LNCaP clone FGC (cell line): ENCODE results near the gene PRKN.

Experiments
- DNase-seq: peaks from one replicate; pipeline ENCODE4 v3.0.0-alpha.2; 2011; ENCODE audit warnings: low read depth
- H3K4me3 ChIP-seq: 2 replicates; pipeline ENCODE4 v1.5.1; 2011; ENCODE audit warnings: mild to moderate bottlenecking, low read depth, low read length, control low read depth
- CTCF ChIP-seq: IDR thresholded peaks from 2 replicates; pipeline ENCODE4 v1.5.1; 2012; ENCODE audit warnings: mild to moderate bottlenecking; ENCODE audit not compliant: control insufficient read depth, insufficient read depth; ENCODE audit errors: extremely low read depth

Gene PRKN

DNA sequence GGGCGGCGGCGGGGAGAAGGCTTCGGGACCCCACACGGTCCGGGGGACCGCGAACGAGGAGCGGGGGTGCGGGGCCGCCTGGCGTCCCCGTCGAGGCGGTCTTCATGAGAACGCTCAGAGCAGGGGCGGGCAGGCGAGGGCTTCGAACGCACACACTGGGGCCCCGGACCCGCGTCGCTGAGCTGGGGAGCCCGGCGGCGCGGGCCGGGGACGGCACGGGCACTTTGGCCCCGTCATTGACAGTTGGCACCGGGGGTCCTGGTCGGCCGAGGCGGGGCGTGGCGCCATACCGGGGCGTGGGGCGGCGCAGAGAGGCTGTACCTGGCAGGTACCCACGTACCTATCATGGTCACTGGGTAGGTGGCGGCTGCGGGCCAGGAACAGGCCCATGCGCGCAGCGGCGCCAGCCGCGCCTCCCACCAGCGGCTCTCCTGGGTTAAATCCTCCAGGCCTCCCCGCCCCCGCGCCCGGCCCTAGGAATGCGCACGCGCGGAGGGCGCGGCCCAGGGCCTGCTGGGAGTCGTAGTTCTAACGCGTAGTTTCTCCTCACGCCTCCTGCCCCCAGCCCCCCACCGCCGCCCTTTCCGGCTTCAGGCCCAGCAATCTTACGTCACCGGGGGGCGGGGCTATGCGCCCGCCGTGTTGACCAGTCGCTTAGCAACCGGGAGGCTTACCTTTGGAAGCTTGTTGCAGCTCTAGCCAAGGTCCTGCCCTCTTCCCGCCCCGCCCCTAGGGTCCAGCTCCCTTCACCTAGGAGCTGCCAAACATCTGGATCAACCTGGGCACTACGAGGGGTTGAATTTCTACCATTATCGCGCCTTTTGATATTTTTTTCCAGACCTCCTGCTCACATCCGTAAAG is at the start of gene PRKN, which contains the start of gene PACRG:
PRKN (minus strand) TSS at position 445 of the 861 bp plus-strand sequence.
PACRG (plus strand) TSS at position 653 of the 861 bp plus-strand sequence.
- peak; percentile 90 for DNase-seq
- peak within 1 kb of the TSS; percentile 69 for H3K4me3 ChIP-seq
- TF ChIP-seq CTCF: no peak

DNA sequence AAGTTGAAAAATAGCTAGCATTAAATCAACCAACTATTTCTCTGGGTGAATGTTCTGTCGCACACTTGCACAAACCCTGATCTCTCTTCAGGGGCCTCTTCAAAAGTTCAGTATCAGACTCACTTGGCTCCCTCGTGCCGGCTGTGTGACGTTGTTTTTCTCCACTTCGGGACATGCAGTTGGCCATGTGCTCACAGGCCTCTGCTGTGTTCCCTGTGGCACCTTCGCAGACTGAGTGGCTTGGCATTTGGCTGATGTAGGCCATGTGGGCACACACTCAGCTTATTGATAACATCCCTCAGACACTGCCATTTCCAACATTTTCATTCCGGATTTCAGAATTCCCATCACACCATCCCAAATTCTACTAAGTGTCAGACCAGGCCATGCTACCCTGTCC is 49.5 kb upstream of the PRKN start:
- no peak overlapping the region for H3K4me3 ChIP-seq
- TF ChIP-seq CTCF: no peak
- DNase-seq: no peak

- DNase-seq: no peak
Measured at GRCh38 chr6:162773996-162774395, 46.4 kb upstream of the PRKN start.

DNA sequence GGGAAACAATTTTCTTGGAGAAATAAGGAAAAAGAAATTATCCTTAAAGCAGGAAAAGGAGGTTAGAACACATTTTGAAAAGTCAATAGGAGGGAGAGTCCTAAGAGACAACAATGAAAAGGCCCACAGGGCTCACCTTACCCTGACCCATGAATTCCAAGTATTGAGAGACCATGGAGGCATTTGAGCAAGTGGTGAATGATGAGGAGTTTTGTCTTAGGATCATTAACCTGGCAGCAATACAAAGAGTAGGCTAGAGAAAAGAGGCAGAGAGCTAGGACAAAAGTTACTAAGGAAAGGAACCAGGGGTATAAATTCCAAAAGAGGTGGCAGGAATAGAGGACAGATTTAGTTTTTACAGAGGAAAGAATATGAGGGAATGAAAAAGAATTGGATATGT is 44.9 kb upstream of the PRKN start:
- no peak overlapping the region for H3K4me3 ChIP-seq
- no peak for DNase-seq
- TF ChIP-seq CTCF: no peak

More at GRCh38 chr6:162773996-162774395, 46.4 kb upstream of the PRKN start:
- H3K4me3 ChIP-seq: no peak overlapping the region
- TF ChIP-seq CTCF: no peak

- DNase-seq: no peak
- no peak for TF ChIP-seq CTCF
- no peak overlapping the region for H3K4me3 ChIP-seq
Measured at GRCh38 chr6:162770955-162771354, 43.4 kb upstream of the PRKN start.

DNA sequence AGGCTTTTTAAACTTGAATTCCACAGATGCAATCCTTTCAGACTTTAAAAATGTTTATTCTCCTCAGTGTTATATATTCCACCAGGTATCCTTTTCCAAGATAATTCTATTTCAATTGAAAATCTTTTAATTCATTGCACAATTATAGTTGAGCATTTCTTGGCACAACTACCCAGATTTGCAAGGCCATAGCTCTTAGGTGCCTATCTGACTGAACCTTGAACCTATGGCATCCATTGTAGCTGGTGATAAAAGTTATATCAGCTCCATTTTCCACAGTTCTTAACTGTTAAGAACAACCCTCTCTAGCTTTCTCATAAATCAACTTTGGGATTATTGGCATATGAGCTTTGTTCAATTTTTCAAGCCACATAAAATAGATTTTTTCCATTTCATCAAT is 42.6 kb upstream of the PRKN start:
- no peak overlapping the region for H3K4me3 ChIP-seq
- no peak for TF ChIP-seq CTCF
- DNase-seq: no peak

- no peak for DNase-seq
- H3K4me3 ChIP-seq: no peak overlapping the region
- TF ChIP-seq CTCF: no peak
Measured at GRCh38 chr6:162753775-162754174, 26.2 kb upstream of the PRKN start.
